GM12864 (cell line): ENCODE data around the gene TVP23A.

Experiments used
- DNase-seq: peaks from one replicate; pipeline ENCODE4 v3.0.0-alpha.2; 2011; ENCODE audit warnings: low read depth
- H3K4me3 ChIP-seq: 2 replicates; pipeline ENCODE4 v1.5.1; 2011; ENCODE audit warnings: mild to moderate bottlenecking, low read depth, low read length, control low read depth
- TF ChIP-seq, protein P1 (sequence below): IDR thresholded peaks from 2 replicates; pipeline ENCODE4 v1.5.1; 2011; ENCODE audit warnings: low read depth, mild to moderate bottlenecking, moderate library complexity, low read length, control low read depth, inconsistent platforms; ENCODE audit errors: missing control alignments

Gene TVP23A

DNA sequence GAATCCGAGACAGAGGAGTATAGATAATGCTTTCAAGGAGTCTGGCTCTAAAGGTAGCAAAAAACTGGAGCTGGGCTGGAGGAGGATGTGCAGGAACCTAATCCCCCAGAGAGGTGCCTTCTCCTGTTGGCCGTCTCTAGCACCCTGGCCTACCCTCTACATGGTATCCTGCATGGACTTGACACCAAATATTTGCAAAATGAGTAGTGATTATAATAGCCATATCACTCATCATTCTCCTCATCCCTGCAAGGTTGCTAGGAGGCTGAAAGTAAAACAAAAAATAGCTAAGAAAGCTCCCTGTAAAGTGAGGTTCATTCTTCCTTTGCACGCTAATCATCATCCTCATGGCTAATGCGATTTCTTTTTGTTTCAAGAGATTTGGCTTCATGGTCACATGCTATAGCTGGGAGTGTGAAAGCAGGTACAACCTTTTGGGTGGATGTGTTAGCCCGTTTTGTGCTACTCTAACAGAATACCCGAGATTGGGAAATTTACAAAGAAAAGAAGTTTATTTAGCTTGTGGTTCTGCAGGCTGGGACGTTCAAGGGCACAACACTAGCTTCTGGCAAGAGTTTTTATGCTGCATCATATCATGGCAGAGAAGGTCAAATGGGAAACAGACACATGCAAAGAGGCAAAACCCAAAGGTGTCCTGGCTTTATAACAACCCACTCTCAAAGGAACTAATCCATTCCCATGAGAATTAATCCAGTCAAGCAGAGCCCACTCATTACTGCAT, 31.3 kb upstream of the TVP23A start:
- H3K4me3 ChIP-seq = no peak overlapping the region
- DNase-seq = no peak
- TF ChIP-seq, protein P1, sequence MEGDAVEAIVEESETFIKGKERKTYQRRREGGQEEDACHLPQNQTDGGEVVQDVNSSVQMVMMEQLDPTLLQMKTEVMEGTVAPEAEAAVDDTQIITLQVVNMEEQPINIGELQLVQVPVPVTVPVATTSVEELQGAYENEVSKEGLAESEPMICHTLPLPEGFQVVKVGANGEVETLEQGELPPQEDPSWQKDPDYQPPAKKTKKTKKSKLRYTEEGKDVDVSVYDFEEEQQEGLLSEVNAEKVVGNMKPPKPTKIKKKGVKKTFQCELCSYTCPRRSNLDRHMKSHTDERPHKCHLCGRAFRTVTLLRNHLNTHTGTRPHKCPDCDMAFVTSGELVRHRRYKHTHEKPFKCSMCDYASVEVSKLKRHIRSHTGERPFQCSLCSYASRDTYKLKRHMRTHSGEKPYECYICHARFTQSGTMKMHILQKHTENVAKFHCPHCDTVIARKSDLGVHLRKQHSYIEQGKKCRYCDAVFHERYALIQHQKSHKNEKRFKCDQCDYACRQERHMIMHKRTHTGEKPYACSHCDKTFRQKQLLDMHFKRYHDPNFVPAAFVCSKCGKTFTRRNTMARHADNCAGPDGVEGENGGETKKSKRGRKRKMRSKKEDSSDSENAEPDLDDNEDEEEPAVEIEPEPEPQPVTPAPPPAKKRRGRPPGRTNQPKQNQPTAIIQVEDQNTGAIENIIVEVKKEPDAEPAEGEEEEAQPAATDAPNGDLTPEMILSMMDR = no peak

DNA sequence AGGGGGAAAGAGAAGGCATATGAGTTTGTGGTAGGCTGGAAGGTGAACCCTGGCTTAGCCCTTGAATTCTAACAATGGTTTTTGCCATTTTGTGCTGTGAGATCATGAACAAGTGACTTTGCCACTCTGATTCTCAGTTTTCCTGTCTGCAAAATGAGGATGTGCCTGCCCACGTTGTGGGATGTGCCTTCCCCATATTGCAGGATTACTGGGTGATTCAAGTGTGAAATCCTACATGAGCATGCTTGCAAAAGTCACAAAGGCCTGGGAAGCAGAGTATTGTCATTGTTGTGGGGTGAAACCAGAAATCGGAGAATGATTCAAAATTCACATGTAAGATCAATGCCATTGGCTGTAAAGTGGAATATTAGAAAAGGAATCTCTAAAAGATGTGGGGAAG, 28.6 kb upstream of the TVP23A start:
- H3K4me3 ChIP-seq = no peak overlapping the region
- TF ChIP-seq, protein P1 = no peak
- DNase-seq = no peak

DNA sequence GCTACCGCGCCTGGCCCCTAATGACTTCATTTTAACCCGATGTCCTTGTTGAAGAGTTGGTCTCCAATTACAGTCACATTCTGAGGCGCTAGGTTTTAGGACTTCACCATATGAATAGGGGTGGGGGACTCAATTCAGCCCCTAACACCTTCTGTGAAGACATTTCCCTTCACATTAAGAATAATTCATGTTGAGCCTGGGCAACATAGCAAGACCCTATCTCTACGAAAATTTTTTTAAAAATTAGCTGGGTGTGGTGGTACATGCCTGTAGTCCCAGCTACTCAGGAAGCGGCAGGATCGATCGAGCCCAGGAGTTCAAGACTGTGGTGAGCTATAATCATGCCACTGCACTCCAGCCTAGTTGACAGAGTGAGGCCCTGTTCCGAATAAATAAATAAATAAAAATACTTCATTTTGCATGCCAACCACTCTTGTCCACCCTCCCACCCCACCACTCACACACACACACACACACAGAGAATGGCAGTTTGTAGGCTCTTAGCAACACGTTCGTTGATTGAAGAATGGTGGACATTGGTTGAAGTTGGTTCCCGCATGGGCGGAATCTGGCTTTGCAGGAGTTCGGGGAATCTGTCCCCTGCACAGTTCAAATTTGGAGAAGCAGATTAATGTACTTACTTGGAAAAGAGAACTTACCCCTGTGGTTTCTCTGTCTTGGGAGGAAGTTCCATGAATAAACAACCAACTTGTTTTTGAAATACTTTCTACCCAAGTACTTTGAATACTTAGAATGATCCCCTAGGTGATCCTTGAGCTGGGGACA, 27.8 kb upstream of the TVP23A start:
- DNase-seq = no peak
- no peak overlapping the region for H3K4me3 ChIP-seq
- TF ChIP-seq, protein P1 = no peak

DNA sequence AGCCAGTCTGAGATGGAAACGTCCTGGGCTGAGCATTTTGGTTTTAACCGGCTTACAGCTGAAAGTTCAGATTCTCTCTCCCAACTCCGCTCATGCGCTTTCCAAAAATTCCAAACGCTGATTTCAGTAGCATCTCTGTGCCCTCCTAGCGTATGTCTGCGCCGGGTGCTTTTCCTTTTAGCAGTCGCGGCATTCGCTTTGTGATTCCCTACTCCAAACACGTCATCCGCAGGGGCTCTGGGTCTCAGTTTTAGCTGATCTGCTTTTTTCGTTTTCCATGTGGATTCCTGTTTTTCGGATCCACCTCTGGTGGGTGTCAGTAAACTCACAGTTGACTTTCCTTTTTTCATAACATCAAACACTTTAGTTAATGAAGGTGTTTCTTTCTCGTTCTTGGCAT, 22.1 kb upstream of the TVP23A start:
- TF ChIP-seq, protein P1 = no peak
- no peak overlapping the region for H3K4me3 ChIP-seq
- no peak for DNase-seq

DNA sequence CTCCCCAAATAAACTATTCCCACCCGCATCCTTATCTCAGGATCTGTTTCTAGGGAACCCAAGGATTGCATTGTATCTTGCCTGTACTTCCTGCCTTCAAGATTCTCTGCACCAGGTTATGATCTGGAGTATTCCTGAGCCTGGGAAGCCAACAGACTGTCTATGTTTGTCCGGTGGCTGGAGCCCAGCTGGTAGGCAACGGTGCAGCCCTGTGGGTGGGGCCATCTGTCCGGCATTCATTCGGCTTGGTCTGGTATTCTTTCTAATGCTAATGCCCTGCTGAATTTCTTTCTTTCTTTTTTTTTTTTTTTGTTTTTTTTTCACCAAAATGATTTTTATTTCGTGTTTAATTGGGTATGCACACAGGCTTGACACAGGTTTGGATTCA, 20.7 kb upstream of the TVP23A start:
- TF ChIP-seq, protein P1 = no peak
- no peak overlapping the region for H3K4me3 ChIP-seq
- DNase-seq = no peak

DNA sequence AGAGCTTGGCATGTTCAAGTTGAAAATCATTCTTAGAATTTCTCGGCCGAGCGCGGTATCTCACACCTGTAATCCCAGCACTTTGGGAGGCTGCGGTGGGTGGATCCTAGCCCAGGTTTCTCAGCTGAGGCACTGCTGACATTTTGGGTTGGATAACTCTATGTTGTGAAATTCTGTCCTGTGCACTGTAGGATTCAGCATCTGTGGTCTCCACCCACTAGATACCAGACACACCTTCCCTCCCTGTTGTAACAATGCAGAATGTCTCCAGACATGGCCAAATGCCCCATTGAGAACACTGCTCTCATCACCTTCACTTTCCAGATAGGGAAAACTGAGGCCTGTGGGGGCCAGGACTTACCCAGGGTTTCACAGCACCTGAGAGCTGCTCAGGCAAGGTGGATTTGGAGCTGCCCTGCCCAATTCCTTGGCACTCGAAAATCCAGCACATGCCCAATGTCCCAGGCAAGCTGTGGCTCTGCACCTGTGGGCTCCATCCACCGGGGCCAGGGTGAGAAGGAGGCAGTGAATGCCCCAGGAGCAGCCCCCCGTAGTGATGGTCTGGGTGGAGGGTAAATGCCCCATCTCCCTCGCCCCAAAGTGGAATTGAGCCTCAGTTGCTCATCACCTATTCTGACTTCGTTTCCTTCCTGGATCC, 20.2 kb upstream of the TVP23A start:
- DNase-seq = no peak
- TF ChIP-seq, protein P1 = no peak
- H3K4me3 ChIP-seq = no peak overlapping the region
